K562 (cell line): ENCODE measurements around the gene TARS1. TPM values are rescaled to one million over a fixed set of nuclear protein-coding genes. Genes with fewer than 3 reads are reported as not detected.

Source experiments
- ATF7 ChIP-seq: fragments of 450-650 bp; IDR thresholded peaks from 2 replicates; pipeline ENCODE4 v1.7.1; 2014; ENCODE audit warnings: mild to moderate bottlenecking, moderate library complexity
- BRD4 ChIP-seq: fragments of 200-600 bp; sonication (generic); IDR thresholded peaks from 2 replicates; pipeline ENCODE4 v1.6.1; 2017; ENCODE audit warnings: inconsistent platforms
- CBFB ChIP-seq: sonication (generic); formaldehyde crosslinking; IDR thresholded peaks from 2 replicates; pipeline ENCODE4 v1.4.0; 2020; ENCODE audit warnings: mild to moderate bottlenecking, missing genetic modification reagents
- E2F6 ChIP-seq, 2 experiments: IDR thresholded peaks; 2 replicates each; pipeline ENCODE4 v1.6.1; 2011; ENCODE audit warnings: borderline replicate concordance in 1 of 2, control low read depth in 1 of 2, low read depth in 1 of 2, low read length in 1 of 2, mild to moderate bottlenecking in 1 of 2, mixed read lengths in 1 of 2, moderate library complexity in 1 of 2; ENCODE audit not compliant: insufficient read depth in 1 of 2, insufficient read length in 1 of 2, poor library complexity in 1 of 2, severe bottlenecking in 1 of 2; ENCODE audit errors: extremely low read depth in 1 of 2
- PRDM10 ChIP-seq: fragments of 450-650 bp; IDR thresholded peaks from 2 replicates; pipeline ENCODE4 v1.6.1; 2018; ENCODE audit not compliant: partially characterized antibody
- RFX5 ChIP-seq: IDR thresholded peaks from 2 replicates; pipeline ENCODE4 v1.6.1; 2011; ENCODE audit warnings: low read depth, mild to moderate bottlenecking, improper control_type of control experiment, low read length
- SMAD3 ChIP-seq: fragments of 450-650 bp; formaldehyde crosslinking; conservative IDR thresholded peaks from 2 replicates; pipeline ENCODE4 v1.4.0; 2020; ENCODE audit warnings: mild to moderate bottlenecking
- ZBTB17 ChIP-seq: fragments of 450-650 bp; formaldehyde crosslinking; IDR thresholded peaks from 2 replicates; pipeline ENCODE4 v1.4.0; 2020; ENCODE audit warnings: mild to moderate bottlenecking
- ZNF165 ChIP-seq: fragments of 250-450 bp; sonication (Bioruptor Pico); IDR thresholded peaks from 2 replicates; pipeline ENCODE4 v1.4.0; 2020; ENCODE audit warnings: borderline replicate concordance
- ZNF76 ChIP-seq: fragments of 250-450 bp; sonication (Bioruptor Pico); IDR thresholded peaks from 2 replicates; pipeline ENCODE4 v1.4.0; 2020; ENCODE audit warnings: mild to moderate bottlenecking, moderate library complexity, borderline replicate concordance
- polyA plus RNA-seq, 8 experiments: library from polyadenylated mRNA; depleted of rRNA in 4 of 8; stranded (reverse) in 5 of 8; unstranded in 3 of 8; fragments of >200 nt; fragmentation: Nextera tagmentation in 2 of 8; fragmentation: Illumina TruSeq in 1 of 8; extraction: Ambion mirVana in 2 of 8; extraction: Trizol in 1 of 8; gene quantifications; 2 replicates each; pipeline versions ENCODE4 v1.2.1 to v1.2.3, GENCODE V29; 2011 to 2014; ENCODE audit warnings: inconsistent platforms in 1 of 8, missing spikeins in 1 of 8
- total RNA-seq, 7 experiments: library from RNA; depleted of rRNA in 6 of 7; stranded (reverse); fragments of >200 nt in 6 of 7; fragmentation: Illumina TruSeq in 2 of 7; extraction: Trizol in 2 of 7; gene quantifications; 2 replicates each; pipeline versions ENCODE4 v1.2.1 to v1.2.3, GENCODE V29; 2011 to 2021; ENCODE audit warnings: low replicate concordance in 1 of 7
- TF ChIP-seq, protein P1 (sequence below): fragments of 450-650 bp; formaldehyde crosslinking; IDR thresholded peaks from 2 replicates; pipeline ENCODE4 v1.4.0; 2022; ENCODE audit warnings: missing genetic modification characterization
- TF ChIP-seq, protein P2 (sequence below): fragments of 200-800 bp; sonication (Bioruptor generic); IDR thresholded peaks from 2 replicates; pipeline ENCODE4 v1.6.1; 2017; ENCODE audit warnings: missing genetic modification characterization, missing compliant biosample characterization
- TF ChIP-seq, protein P3 (sequence below): fragments of 450-650 bp; IDR thresholded peaks from 2 replicates; pipeline ENCODE4 v1.6.1; 2016; ENCODE audit warnings: antibody characterized with exemption
- TF ChIP-seq, protein P4 (sequence below): fragments of 450-650 bp; IDR thresholded peaks from 2 replicates; pipeline ENCODE4 v1.6.1; 2014; ENCODE audit warnings: low read depth, mild to moderate bottlenecking, moderate library complexity, borderline replicate concordance

TARS1 gene
- total and polyA plus RNA-seq, 9 of the 15 experiments (the other 6 are each of a cell fraction or from before 2014, with no cell fraction given), result 263 to 518 (median 439) TPM

DNA sequence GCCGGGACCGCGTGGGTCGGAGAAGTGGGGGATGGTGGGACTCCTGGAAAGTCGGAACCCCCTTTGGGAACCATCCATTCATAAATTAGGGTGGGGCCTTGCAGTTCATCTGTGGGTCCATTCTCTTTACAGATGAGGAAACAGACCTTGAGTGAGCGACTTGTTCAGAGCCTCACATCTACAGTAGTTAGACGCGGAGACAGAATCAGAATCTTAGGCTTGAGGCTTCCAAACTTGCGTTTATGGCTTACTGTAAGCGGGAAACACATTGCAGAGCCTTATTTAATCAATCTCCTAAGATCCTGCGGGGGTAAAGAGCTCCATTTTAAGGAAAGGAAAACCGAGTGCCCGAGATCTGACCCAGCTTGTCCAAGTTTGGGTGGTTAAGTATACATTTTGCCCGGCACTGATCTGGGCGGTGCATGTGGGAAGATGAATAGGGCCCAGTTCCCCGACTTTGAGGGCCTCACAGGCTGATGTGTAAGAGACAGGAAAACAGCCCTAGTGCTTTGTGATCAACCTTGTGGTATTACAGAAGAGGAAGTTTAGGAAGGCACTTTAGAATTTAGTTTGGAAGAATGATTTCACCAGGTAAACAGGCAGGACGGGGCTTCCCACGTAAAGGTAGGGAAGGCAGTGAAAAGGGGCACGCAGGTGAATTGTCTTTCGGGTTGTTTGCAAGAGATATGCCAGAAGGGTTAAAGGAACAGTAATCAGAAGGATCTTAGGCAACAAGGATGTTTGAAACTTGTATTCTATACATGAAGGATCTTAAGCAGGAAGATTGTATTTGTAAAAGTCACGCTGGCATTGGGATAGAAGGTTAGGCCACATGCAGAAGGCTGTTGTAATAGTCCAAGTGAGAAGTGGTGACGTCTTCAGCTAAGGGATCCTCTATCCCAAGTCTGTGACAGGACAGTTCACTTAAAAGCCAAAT, 744 bp downstream of the TARS1 start (continued):
- TF ChIP-seq RFX5, result no peak
- TF ChIP-seq, protein P1, sequence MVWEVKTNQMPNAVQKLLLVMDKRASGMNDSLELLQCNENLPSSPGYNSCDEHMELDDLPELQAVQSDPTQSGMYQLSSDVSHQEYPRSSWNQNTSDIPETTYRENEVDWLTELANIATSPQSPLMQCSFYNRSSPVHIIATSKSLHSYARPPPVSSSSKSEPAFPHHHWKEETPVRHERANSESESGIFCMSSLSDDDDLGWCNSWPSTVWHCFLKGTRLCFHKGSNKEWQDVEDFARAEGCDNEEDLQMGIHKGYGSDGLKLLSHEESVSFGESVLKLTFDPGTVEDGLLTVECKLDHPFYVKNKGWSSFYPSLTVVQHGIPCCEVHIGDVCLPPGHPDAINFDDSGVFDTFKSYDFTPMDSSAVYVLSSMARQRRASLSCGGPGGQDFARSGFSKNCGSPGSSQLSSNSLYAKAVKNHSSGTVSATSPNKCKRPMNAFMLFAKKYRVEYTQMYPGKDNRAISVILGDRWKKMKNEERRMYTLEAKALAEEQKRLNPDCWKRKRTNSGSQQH, result 0 out of 2 replicates have a peak, but pooled peaks have one; percentile 55
- TF ChIP-seq, protein P2, sequence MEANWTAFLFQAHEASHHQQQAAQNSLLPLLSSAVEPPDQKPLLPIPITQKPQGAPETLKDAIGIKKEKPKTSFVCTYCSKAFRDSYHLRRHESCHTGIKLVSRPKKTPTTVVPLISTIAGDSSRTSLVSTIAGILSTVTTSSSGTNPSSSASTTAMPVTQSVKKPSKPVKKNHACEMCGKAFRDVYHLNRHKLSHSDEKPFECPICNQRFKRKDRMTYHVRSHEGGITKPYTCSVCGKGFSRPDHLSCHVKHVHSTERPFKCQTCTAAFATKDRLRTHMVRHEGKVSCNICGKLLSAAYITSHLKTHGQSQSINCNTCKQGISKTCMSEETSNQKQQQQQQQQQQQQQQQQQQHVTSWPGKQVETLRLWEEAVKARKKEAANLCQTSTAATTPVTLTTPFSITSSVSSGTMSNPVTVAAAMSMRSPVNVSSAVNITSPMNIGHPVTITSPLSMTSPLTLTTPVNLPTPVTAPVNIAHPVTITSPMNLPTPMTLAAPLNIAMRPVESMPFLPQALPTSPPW (CRISPR knock-in tag), result 0 out of 2 replicates have a peak, but pooled peaks have one; percentile 70
- TF ChIP-seq ZNF165 (CRISPR knock-in tag), result no peak
- peak; percentile 75; the same call in 1 of the 2 replicates for TF ChIP-seq ATF7
- TF ChIP-seq CBFB (CRISPR knock-in tag), result no peak
- TF ChIP-seq SMAD3 (CRISPR knock-in tag), result no peak
- TF ChIP-seq ZNF76 (CRISPR knock-in tag), result no peak
- TF ChIP-seq, protein P3, sequence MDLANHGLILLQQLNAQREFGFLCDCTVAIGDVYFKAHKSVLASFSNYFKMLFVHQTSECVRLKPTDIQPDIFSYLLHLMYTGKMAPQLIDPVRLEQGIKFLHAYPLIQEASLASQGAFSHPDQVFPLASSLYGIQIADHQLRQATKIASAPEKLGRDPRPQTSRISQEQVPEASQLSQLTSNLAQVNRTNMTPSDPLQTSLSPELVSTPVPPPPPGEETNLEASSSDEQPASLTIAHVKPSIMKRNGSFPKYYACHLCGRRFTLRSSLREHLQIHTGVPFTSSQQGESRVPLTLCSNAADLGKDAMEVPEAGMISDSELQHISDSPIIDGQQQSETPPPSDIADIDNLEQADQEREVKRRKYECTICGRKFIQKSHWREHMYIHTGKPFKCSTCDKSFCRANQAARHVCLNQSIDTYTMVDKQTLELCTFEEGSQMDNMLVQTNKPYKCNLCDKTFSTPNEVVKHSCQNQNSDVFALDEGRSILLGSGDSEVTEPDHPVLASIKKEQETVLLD, result peak; percentile 13; the same call in 1 of the 2 replicates
- peak; percentile 23; the same call in 1 of the 2 replicates for TF ChIP-seq BRD4
- TF ChIP-seq E2F6 (IDR thresholded peaks at IDR 0.05; ENCODE audit: borderline replicate concordance in 1 of 2, extremely low read depth in 1 of 2, insufficient read depth in 1 of 2, insufficient read length in 1 of 2, low read depth in 1 of 2, low read length in 1 of 2, poor library complexity in 1 of 2, severe bottlenecking in 1 of 2), result peak in 1 of 2 experiments; percentile 50
- peak; percentile 88 for TF ChIP-seq PRDM10
- TF ChIP-seq, protein P4, sequence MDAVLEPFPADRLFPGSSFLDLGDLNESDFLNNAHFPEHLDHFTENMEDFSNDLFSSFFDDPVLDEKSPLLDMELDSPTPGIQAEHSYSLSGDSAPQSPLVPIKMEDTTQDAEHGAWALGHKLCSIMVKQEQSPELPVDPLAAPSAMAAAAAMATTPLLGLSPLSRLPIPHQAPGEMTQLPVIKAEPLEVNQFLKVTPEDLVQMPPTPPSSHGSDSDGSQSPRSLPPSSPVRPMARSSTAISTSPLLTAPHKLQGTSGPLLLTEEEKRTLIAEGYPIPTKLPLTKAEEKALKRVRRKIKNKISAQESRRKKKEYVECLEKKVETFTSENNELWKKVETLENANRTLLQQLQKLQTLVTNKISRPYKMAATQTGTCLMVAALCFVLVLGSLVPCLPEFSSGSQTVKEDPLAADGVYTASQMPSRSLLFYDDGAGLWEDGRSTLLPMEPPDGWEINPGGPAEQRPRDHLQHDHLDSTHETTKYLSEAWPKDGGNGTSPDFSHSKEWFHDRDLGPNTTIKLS, result 0 out of 2 replicates have a peak, but pooled peaks have one; percentile 60
- 0 out of 2 replicates have a peak, but pooled peaks have one; percentile 33 for TF ChIP-seq ZBTB17 (CRISPR knock-in tag)
